ELR (cell line): ENCODE measurements around the gene PLPPR1.
A peak's percentile ranks its signal among the peaks of the same experiment; 100 is the strongest.

Experiments
- DNase-seq: peaks from one replicate; pipeline ENCODE4 v3.0.0-alpha.2; 2015; ENCODE audit warnings: low read depth

Gene PLPPR1

GRCh38 chr9:101047848-101048397 is 19.4 kb downstream of the PLPPR1 start:
- peak; percentile 5 for DNase-seq

DNA sequence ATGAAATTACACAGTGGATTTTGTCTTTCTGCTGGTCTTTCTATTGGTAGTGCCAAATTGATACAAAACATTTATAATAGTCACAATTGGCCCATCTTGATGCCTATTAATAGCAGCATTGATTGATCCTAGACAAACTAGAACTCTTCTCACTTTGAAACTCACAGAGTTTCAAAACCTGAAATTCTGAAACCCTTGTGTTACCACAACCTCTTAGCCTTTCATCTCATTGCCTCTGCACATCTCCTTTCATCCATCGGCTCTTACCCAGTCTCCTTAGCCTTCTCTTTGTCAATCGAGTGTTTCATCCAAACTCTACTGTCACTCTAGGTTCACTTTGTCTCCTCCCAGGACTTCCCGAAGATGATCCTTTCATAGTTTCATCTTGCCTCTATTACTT is 22.1 kb downstream of the PLPPR1 start:
- DNase-seq: no peak

GRCh38 chr9:101054657-101055056 is 26.1 kb downstream of the PLPPR1 start:
- DNase-seq: no peak

DNA sequence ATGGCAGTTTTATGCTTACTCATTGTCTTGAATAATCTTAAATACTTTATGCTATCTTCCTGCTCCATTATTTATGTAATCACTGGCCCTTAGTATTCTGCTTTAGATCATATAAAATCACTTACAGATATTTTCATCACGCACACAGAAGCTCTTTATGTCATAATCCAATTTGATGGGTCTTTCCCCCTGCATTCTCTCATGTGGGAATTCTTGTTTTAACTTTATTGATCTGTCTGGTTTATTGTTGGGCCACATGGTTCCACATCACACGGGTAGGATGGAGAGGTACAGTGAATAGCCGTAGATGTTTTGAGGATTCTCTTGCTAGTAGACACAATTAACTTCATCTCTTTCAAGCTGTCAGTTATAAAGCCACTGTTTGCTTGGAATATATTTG is 27.0 kb downstream of the PLPPR1 start:
- no peak for DNase-seq

DNA sequence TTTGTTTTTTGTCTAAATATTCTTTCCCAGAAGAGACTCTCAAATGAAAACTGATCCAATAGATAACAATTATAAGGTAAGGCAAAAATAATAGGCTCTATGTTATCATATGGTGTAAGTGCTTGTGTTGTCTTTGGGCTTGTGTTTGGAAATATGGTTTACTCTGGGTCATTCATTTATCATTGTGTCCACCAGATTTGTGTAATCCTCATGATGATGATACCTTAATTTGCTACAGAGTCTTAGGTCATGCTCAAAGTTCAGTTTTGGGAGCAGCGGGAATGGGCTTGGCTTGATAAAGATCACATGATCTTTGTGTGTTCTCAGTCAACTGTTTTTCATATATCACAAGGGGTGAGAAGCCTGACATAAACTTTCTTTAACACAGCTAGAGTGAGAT is 34.2 kb downstream of the PLPPR1 start:
- no peak for DNase-seq

DNA sequence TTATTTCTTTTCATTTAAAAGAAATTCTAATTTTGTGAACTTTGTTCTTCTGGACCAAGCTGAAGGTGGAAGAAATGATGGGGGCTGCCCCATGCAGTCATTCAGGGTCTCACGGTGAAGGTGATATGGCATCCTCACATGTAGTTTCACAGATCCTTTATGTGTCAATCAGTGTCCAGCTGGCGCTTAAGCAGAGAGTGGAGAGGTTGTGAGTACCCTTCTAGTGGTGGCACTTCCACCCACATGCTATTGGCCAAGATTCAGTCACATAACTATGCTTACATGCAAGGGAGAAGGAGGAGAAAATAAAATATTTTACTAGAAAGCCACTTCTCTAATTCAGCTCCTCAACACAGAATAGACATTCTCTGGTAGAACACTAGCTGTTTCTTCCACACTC is 34.7 kb downstream of the PLPPR1 start:
- no peak for DNase-seq

- DNase-seq: no peak
Observed at GRCh38 chr9:101064206-101064605, 35.7 kb downstream of the PLPPR1 start.

GRCh38 chr9:101065930-101066329 is 37.4 kb downstream of the PLPPR1 start:
- DNase-seq: no peak

GRCh38 chr9:101068696-101069095 is 40.2 kb downstream of the PLPPR1 start:
- DNase-seq: no peak

DNA sequence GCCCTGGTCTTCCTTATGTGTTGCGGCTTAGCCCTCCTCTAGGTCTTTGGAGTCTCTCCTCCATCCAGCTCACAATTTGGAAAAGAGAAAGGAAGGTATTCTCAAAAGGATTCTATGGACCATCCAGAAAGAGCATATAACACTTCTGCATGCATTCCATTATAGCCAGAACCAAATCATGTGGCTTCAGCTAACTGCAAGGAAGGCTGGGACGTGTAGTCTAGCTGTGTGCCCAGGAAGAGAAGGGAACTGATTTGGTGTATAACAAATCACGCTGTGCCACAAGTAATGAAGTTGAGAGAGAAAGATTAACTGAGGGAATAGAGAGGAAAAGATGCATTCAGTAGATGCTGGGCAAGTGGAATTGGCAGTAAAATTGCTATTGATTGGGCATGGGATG is 43.7 kb downstream of the PLPPR1 start:
- DNase-seq: no peak

DNA sequence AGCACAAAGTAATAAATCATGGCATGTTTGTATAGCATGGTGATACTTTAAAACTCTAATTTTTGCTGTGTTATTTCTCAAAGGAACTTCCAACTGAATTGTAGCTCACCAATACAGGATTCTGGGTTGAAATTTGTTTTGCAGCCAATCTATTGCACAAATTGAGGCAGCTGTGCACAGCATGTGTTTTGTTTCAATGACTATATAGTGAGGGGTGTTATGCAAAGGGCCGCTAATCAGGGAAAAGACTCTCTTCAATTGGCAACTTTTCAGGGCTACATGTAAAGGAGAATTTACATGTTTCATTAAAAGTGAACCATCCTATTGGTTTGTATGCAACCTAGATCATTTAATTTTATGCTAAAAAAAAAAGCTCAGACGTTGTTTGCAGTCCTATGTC is 44.6 kb downstream of the PLPPR1 start:
- DNase-seq: no peak

DNA sequence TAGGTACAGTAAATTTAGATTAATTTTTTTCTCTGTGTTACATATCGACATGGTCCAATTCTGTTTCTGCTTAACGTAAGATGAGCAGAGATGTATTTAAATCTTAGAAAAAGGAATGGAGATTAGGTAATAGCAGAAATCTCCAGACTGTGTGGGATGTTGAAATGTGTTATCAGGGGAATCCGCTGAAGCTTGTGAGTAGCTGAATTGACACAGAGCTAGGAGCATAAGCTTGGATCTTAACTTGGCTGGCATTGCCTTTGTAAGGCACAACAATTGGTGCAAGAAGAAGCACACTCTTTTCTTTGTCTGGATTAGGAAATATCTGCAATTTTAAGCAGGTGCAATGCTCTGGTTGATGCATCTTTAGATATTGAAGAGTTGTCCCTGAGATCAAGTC is 53.1 kb downstream of the PLPPR1 start:
- no peak for DNase-seq

DNA sequence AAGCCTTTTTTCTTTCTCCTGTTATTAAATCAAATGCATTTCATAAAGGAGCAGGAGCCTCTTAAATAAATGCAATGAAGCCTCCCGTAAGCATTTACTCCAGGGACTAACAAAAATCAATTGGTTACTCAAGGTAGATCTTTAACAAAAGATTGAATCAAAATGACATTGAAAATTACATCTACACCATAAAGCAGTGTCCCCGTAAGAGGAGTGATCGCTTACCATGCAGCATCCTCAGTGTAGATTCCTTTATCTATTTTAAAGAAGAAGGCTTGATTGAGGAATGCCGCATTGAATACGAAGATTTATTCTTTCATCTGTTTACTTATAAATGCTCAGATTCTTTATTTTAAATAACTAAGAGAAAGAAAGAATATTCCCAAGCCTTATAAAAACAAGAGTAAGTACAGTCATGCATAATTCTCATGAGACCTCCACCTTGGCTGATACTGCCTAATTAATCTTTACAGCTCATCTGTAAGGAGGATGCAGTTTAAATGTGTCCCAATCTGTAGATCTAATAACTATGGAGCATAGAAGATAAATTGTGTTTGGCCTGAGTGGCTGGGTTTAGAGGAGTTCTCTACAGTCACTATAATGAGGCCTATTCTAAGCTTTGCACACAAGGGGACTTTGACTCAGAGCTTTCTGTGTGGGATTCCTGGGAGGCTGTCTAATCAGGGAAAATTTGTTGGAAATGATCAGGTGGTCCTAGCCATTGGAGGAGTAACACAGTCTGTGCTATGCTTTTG is 55.1 kb downstream of the PLPPR1 start:
- DNase-seq: no peak

- DNase-seq: no peak
Observed at GRCh38 chr9:101087426-101087825, 58.9 kb downstream of the PLPPR1 start.

DNA sequence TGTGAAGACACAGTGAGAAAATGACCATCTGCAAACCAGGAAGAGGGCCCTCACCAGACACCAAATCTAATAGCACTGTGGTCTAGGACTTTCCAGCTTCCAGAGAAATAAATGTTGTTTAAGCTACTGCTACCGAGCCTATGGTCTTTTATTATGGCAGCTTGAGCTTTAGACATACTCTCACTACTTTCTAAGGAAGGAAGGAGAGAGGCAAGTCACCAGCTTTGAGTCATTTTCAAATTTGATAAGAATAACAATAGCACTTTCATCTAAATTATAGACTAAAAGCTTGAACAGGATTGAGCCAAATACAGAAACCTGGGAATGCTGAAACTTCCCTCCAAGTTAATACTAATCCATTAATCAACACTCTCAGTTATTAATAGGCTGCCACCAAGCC is 64.4 kb downstream of the PLPPR1 start:
- DNase-seq: no peak

DNA sequence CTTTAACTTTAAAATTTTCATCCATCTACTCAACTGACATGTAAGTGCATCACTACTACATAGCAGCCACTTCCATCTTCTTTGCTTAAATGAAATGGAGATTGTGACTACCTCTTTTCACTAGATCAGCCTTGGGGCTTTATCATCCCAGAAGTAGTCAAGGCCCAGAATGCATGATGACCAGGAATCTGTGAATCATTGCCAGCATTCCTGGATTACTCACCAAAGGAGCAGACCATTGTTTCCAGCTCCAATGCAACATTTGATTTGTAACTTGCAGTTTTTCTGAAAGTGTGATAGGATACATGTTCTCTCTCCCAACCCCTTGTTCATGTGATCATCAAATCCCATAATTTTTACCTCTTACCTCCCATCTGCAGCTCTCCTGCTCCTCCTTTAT is 65.1 kb downstream of the PLPPR1 start:
- DNase-seq: peak; percentile 51

- DNase-seq: no peak
Observed at GRCh38 chr9:101094686-101095085, 66.2 kb downstream of the PLPPR1 start.

DNA sequence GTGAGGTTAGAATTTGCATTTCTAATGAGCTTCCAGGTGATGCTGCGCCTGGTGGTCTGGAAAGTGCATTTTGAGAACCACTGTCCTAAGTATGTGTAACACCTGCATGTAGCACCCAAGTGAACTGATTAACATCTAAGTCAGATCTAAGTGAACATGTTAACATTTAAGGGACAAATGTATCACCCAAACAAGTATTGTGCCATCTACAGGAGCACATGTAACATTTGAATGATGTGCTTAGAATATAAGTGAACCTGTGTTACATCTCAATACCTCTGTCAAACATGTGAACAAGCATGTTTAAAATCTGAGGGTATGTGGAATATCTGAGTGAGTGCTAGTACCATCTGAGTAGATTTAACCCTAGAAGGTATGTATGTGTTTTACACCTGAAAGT is 68.7 kb downstream of the PLPPR1 start:
- no peak for DNase-seq

DNA sequence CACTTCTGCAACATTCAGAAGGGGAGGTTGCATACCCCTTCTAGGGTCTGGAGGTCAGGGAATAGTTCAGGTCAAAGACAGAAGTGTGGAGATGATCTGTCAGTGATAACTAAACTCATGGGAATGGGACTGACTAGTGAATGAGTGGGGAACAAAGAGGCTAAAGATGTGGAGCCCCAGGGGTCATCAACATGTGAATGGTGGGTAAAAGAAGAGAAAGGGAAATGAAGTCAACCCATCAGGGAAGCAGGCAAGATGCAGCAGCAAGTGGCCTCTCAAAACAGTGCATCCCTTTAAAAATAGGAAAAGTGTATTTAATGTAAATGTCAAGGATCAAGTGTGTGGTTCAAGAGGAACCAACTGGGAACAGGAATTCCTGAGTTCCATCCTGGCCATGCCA is 69.9 kb downstream of the PLPPR1 start:
- no peak for DNase-seq

DNA sequence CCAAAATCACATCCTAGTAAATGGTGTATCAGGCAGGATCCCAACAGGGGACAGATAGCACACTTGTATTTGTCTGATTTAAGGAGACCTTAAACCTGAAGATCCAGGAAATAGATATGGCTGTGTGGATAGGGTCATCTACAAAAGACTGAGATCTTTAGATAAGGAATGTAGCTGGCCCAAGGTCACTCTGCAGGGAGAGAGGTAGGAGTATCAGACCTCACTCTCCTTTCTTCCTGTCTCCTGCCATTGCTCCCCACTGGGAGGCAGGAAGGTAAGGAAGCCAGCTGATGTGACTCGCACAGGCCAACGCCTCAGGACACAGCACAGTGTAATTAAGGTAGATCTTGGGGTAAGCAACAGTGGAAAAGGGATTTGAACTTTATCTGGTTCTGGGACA is 85.8 kb downstream of the PLPPR1 start:
- no peak for DNase-seq

- no peak for DNase-seq
Observed at GRCh38 chr9:101115102-101115501, 86.6 kb downstream of the PLPPR1 start.

DNA sequence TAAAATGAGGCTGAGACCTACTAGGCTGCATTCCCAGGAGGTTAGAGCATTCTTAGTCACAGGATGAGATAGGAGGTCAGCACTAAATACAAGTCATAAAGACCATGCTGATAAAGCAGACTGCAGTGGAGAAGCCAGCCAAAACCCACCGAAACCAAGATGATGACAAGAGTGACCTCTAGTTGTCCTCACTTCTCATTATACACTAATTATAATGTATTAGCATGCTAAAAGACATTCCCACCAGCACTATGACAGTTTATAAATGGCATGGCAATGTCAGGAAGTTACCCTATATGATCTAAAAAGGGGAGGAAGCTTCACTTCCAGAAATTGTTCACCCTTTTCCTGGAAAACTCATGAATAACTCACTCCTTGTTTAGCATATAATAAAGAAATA is 88.6 kb downstream of the PLPPR1 start:
- DNase-seq: no peak

DNA sequence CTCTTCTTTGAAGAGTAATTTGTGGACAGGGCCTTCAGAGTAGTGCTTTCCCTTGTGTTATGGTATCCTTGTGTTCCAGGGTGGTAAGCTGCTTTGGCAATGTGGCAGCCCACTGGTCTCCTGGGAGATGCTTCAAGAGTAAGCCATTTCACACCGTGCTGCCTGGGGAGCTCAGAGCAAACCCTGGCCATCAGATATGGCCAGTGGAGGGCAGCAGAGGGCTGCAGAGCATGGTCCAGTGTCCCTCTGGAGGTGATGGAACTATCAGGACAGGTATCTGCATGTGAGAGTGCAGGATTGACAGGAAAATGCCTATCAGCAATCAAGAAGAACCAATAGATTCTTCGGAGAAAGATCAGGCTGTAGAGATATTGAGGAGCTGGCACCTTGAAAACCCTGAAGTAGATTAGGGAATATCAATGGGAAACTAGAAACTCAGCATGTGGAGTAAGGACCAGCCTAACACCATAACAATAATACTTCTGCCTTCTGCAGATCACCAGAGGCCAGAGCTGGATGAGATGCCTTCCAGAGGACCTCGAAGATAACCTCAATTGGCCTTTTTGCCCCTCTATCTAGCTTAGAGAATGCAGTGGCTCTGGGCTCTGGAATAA is 90.8 kb downstream of the PLPPR1 start:
- peak; percentile 35 for DNase-seq
